Right renal cortex interstitium (tissue), 3 donors: Measurements from ENCODE around the gene SEMA3A. TPM values are rescaled to one million over a fixed set of nuclear protein-coding genes. Genes with fewer than 3 reads are reported as not detected.

Source experiments
- DNase-seq, 3 donors: peaks; one replicate each; pipeline ENCODE4 v3.0.0-alpha.2; 2013; ENCODE audit warnings: low read depth in 3 of 3, low spot score in 2 of 3
- polyA plus RNA-seq, 3 donors: library from polyadenylated mRNA; unstranded; fragments of 120-200 nt; gene quantifications; one replicate each; pipeline ENCODE4 v1.2.1, GENCODE V29; 2013; ENCODE audit not compliant: insufficient read length in 3 of 3

Gene SEMA3A
- polyA plus RNA-seq, 3 donors, result 15.0 to 19.2 (median 15.5) TPM

GRCh38 chr7:83947260-83947659, 247.3 kb downstream of the SEMA3A start:
- DNase-seq, result no peak

- DNase-seq, result no peak
These were observed 247.8 kb downstream of the SEMA3A start for GRCh38 chr7:83946801-83947200.

GRCh38 chr7:83941300-83941699, 253.3 kb downstream of the SEMA3A start:
- DNase-seq, result no peak

GRCh38 chr7:83937930-83938329, 256.7 kb downstream of the SEMA3A start:
- DNase-seq, result no peak

GRCh38 chr7:83936056-83936708, 258.4 kb downstream of the SEMA3A start:
- DNase-seq, result peak; percentile 47 to 58 (median 56)

GRCh38 chr7:83934118-83934734, 260.4 kb downstream of the SEMA3A start:
- DNase-seq, result no peak

GRCh38 chr7:83931968-83932367, 262.6 kb downstream of the SEMA3A start:
- no peak for DNase-seq

GRCh38 chr7:83930262-83930661, 264.3 kb downstream of the SEMA3A start:
- DNase-seq, result no peak

- no peak for DNase-seq
These were observed 268.7 kb downstream of the SEMA3A start for GRCh38 chr7:83925860-83926259.

GRCh38 chr7:83921941-83922607, 272.5 kb downstream of the SEMA3A start:
- DNase-seq, result no peak

- DNase-seq, result no peak
These were observed 273.2 kb downstream of the SEMA3A start for GRCh38 chr7:83921271-83921940.

GRCh38 chr7:83918142-83918541, 276.4 kb downstream of the SEMA3A start:
- no peak for DNase-seq

GRCh38 chr7:83913174-83913573, 281.4 kb downstream of the SEMA3A start:
- DNase-seq, result no peak

GRCh38 chr7:83908526-83908925, 286.1 kb downstream of the SEMA3A start:
- no peak for DNase-seq
